ENCODE results near the gene PTPN6.
"Not testable (repeated sequence)": the region's sequence is repeated elsewhere in the genome, so short reads cannot be mapped to it uniquely, and the experiment has no call there.

Gene PTPN6

DNA sequence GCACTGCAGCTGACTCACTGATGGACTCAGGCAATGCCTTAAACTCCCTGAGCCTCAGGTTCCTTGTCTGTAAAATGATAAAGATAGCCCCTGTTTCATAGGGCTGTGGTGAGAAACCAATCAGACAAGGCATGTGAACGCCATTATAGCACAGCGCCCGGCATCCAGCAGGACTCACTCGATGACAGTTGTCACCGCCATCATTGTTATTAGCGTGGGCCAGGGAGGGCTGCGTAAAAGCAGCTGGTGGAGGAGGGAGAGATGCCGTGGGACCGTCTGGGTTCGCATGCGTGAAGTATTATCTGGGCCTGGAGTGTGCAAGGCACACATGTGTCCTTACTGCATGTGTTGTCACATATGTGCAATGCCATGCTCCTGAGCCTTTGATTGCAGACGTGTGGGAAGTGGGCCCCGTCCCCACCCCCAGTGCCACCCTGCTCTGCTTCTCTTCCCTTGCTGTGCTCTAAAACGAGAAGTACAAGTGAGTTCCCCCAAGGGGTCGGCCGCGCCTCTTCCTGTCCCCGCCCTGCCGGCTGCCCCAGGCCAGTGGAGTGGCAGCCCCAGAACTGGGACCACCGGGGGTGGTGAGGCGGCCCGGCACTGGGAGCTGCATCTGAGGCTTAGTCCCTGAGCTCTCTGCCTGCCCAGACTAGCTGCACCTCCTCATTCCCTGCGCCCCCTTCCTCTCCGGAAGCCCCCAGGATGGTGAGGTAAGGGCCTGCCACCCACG, at the start of gene PTPN6:
Gene PTPN6 (plus strand): TSS at position 546 of the 730 bp plus-strand sequence. CDS start 157 bp downstream, at position 703.
- no peak for DNase-seq

DNA sequence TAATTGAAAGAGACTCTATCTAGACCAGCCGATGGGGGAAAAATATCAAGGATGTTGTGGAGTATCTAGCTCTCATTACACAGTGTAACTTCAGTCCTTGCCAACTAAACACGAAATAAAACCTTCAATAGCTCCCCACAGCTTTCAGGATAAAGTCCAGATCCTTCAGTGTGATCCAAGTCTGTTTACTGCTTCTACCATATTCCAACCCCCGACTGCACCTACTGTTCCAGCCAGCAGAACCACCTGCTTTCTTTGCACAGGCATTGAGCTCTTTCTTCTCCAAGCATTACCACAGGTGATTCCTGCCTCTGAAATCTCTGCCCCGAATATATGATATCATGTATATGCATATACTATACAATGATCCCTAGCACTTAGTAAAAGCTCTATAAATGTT, 48.7 kb upstream of the PTPN6 start:
- DNase-seq: peak; percentile 77

DNA sequence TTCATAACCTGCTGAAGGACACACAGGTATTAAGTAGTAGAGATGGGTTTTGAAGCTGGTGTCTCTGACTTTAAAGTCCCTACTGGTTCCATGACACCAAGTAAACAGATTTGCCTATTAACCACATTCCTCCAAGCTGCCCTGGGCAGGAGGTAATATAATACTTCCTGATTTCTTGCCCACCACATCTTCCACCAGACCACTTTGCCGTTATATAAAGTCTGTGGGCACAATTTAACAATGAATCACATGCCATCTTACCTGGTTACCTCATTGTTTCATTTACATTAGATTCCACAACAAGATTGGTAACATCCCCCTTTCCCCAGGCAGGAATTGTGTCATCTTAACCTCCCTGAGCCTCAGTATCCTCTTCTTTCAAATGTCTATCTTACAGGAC, 47.4 kb upstream of the PTPN6 start:
- DNase-seq: no peak

DNA sequence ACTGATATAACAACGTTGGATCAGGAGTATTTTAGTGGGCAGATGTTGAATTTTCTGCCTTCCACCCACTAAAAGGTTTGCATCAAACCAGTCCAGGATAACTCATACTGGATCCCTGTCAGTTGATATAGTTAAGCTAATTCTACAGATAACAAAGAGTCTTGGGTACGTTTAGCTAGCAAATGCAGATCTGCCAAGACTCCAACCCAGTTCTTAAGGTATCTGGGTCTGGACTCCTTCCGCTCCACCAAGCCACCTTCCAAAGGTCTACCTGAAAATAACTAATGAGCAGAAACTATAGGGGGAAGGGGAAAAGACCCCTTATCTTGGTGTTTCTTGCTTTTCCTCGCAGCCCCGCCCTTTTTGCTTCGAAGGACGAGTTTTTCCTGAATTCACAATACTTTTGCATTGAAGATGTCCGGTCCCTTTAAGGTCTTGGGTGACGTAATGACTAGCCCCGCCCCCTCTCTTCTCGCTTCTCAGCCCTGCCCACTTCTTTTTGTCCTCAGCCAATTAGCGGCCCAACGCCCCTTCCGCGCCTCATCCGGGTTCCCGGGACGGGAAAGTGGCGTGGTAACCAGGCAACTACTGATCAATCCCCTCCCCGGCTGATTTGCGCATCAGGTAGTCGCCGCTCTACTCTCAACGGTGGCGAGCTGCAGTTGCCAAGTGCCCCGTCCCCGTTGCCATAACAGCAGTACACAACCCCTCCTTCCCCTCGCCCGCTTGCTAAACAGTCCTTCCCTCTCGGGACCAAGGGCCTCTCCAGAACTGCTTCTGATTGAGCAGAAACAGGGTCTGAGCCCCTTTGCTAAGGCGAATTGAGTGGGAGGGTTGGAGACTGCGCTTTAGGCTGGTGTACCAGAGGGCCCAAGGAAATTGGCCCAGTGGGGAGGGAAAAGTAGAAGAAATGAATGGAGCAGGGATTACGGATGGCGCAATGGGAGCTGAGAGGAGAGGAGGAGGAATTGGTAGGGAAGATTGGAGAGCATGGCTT, 46.6 kb upstream of the PTPN6 start, which contains the start of gene LRRC23:
Gene LRRC23 (plus strand): TSS at position 543 of the 997 bp plus-strand sequence. CDS start 812 bp downstream, outside the sequence.
- DNase-seq: peak; percentile 100

DNA sequence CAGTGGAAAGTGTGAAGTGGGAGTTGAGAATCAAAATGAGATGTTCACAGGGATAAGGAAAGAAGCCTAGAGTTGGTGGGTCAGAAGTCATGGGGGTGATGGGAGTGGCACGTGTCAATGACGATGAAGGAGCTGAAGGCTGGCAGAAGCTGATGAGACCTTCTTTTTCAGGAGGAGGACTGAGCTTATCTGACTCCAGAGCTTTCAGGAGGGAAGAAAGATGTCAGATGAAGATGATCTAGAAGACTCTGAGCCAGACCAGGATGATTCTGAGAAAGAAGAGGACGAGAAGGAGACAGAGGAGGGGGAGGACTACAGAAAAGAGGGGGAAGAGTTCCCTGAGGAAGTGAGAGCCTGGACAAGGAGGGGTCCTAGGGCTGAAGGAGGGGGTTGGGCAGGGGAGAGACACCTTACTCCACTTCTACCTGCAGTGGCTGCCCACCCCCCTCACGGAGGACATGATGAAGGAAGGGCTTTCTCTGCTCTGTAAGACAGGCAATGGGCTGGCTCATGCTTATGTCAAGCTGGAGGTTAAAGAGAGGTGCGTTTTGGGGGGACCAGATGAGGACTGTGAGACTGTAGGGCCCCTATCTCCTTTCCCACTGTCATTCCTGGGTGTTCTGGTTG, 45.6 kb upstream of the PTPN6 start:
- no peak for DNase-seq

DNA sequence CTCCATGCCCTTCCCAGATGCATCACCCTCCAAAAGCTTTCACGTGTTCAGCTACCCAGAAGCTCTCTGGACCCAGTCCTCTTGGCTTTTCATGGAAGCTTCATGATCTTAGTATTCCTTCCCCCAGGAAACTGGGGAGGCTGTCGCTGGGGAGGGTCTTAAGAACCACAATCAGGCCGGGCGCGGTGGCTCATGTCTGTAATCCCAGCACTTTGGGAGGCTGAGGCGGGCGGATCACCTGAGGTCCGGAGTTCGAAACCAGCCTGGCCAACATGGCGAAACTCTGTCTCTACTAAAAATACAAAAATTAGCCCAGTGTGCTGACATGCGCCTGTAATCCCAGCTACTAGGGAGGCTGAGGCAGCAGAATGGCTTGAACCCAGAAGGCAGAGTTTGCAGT, 43.0 kb upstream of the PTPN6 start:
- DNase-seq: not testable (repeated sequence)

DNA sequence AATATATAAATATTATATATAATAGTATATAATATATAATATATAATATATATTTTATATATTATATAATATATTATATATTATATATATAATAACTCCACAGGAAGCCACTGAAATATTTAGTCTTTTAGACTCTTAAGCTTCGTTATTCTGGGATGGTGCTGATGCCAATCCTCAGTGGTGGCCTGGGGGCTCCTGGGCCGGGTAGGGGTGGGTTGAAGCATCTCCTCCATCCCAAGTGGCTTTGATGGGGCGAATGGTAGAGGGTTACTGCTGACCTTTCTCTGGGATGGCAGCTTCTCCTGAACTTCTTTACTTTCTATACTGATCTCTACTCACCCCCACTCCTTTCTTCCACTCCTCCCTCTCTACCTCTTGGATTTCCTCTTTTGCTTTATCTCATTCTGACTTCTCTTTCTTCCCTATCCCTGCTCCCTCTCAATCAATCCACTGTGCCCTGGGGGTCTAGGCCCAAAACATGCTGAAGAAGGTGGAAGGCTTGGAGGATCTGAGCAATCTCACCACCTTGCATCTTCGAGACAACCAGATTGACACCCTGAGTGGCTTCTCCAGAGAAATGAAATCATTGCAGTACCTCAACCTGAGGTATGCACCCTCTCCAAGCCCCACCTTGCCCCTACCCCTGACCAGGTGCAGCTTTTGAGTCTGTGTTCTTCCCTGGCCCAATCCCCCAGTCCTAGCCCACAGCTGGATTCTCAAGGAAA, 41.6 kb upstream of the PTPN6 start:
- DNase-seq: no peak

DNA sequence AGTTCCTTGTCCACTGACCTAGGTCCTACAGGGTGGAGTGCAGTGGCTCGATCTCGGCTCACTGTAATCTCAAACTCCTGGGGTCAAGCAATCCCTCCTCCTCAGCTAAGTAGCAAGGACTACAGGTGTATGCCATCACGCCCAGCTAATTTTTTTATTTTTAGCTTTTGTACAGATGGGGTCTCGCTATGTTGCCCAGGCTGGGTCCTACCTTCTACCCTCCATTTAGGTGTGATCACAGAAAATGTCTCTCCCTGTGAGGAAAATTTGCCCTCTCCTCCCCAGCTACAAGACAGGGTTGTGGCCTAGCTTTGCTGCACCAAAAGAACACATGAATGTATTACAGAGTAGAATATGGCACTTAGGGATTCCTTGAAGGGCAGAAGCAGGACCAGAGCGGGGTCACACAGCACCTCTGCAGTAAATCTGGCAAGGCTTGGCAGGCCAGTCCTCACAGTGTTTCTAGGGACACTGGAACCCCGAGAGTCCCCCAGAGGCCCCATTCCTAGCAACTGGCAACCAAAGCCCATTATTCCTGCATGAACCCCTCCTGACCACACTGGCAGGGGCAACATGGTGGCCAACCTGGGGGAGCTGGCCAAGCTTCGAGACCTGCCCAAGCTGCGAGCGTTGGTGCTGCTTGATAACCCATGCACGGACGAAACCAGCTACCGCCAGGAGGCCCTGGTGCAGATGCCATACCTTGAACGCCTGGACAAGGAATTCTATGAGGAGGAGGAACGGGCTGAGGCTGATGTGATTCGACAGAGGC, 38.8 kb upstream of the PTPN6 start:
- DNase-seq: no peak

DNA sequence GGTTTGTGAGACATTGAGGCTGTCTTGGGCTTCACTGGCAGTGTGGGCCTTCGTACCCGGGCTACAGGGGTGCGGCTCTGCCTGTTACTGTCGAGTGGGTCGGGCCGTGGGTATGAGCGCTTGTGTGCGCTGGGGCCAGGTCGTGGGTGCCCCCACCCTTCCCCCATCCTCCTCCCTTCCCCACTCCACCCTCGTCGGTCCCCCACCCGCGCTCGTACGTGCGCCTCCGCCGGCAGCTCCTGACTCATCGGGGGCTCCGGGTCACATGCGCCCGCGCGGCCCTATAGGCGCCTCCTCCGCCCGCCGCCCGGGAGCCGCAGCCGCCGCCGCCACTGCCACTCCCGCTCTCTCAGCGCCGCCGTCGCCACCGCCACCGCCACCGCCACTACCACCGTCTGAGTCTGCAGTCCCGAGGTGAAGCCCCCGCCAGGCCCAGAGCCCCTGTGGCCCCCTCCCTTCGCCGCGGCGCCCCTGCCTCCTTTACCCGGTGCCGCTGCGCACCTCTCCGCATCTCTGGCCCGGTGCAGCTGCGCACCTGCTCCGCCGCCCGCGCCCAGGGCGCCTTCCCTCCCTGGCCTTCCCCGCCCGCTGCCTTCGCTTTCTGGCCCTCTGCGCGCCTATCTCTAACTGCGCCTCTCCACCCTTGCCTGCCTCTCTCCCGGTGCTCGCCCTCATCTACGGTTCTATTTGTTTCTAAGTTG, 36.8 kb upstream of the PTPN6 start, which contains the start of gene ENO2:
Gene ENO2 (plus strand): TSS at position 335 of the 701 bp plus-strand sequence. CDS start 1,253 bp downstream, outside the sequence.
- DNase-seq: peak; percentile 79

DNA sequence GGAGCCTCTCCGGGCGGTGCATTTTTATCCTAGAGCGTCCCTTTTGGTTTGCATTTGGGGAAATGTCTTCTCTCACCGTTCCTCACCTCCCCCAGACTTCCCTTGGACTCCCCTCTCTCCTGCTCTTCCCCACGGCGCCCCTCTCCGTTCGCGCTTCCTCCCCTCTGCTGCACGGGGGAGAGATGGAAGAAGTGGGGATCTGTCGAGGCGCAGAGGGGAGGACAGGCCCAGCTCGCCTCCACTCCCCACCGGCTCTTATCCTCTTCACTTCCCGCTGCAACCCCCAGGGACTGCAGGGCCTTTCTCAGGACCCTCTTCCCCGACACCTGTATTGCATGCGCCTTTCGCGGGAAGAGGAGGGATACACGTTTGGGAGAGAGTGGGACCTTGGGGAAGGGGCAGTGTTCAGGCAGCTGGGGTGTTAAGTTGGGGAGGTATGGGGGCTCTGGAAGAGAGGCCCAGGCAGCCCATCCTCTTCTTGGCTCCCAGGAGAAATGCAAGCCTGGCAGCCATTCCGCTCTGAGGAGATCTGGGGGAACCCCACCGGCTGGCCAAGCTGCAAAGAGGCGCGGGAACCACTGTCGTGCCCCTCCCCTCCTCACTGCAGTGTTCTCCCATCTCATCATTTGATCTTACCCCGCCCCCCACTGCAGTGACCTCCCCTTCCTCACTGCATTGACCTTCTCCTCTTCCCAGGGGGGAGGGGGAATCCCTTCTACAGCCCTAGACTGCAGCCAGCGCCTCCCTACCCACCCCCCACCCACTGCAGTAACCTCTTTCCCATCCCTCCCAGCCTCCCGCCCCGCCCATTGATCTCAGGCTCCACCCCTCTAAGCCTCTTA, 36.0 kb upstream of the PTPN6 start:
- DNase-seq: peak; percentile 99

DNA sequence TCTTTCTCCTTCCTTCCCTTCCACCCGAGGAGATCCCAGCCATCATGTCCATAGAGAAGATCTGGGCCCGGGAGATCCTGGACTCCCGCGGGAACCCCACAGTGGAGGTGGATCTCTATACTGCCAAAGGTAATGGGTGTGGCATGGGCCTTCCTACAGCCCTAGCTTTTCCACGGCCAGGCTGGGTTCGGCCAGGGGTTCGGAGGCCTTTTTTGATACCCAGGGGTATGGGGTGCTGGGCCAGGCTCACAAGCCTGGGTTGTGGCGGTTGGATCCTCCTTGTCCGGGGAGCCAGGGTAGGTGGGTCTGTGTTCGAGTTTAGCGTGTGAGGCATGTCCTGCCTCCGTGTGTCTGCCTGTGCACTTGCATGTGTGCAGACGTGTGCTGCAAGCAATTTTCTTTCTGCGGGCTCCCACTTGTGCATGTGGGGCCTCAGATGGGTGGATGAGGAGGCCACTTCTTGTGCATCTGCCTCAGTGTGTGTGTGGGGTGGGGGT, 35.3 kb upstream of the PTPN6 start:
- no peak for DNase-seq

DNA sequence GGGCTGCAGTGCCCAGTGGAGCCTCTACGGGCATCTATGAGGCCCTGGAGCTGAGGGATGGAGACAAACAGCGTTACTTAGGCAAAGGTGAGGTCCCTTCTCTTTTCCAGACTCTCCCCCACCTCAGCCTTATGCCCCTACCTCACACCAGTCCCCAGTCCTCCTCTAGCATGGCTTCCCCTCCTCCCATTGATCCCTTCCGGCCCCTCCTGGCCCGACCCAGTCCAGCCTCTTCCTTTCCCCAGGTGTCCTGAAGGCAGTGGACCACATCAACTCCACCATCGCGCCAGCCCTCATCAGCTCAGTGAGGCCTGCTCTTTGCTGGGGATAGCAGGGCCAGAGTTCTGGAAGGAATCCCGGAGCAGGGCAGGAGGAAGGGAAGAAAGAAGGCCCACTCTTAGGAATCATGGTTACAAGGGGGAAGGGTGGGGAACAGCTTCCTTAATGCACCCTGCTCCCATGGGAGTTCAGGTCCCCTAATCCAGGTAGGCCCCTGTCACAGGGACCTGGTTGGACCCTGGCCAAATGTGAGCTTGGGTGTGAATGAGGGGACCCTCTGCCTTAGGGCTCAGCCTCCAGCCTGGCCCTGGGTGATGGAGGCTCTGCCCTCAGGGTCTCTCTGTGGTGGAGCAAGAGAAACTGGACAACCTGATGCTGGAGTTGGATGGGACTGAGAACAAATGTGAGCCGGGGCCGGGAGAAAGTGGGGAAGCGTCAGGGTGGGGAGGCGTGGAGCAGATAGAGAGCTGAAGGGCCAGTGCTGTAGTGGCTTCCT, 34.5 kb upstream of the PTPN6 start:
- no peak for DNase-seq

DNA sequence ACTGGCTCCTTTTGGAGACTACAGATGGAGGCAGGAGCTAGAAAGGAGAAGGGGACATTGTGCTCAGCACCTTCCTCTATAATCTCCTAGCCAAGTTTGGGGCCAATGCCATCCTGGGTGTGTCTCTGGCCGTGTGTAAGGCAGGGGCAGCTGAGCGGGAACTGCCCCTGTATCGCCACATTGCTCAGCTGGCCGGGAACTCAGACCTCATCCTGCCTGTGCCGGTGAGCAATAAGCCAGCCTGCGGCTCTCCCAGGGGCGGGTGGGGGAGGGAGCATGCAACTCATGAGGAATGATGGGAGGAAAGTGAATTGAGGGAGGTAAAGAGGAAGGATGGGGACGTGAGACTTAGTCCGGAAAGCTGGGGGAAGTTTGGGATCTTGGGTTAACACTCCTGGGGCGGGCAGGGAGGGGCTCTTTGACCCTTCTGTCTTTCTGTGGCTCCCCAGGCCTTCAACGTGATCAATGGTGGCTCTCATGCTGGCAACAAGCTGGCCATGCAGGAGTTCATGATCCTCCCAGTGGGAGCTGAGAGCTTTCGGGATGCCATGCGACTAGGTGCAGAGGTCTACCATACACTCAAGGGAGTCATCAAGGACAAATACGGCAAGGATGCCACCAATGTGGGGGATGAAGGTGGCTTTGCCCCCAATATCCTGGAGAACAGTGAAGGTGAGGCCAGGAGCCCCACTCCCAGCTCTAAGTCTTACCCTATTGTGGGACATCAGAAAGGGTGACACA, 33.5 kb upstream of the PTPN6 start:
- no peak for DNase-seq

DNA sequence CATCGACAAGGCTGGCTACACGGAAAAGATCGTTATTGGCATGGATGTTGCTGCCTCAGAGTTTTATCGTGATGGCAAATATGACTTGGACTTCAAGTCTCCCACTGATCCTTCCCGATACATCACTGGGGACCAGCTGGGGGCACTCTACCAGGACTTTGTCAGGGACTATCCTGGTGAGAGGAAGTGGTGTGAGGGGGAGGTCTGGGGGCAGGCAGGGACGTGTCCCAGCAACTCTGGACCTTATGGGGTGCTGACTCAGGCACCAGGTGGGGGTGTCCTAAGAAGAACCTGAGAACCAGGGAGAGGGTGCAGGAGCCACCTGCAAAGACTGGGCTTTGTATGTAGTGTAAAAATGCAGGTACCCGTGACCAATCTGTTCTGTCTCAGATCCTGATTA, 31.6 kb upstream of the PTPN6 start:
- DNase-seq: no peak

DNA sequence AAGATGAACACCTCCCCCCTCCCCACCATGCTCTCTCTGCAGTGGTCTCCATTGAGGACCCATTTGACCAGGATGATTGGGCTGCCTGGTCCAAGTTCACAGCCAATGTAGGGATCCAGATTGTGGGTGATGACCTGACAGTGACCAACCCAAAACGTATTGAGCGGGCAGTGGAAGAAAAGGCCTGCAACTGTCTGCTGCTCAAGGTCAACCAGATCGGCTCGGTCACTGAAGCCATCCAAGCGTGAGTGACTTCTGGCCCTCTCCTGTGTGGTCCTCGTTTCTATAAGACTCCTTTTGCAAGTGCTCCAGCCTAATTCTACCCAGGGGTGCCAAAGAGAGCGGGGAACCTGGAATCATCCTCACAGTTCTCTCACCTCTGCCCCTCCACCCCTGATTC, 29.6 kb upstream of the PTPN6 start:
- DNase-seq: no peak

DNA sequence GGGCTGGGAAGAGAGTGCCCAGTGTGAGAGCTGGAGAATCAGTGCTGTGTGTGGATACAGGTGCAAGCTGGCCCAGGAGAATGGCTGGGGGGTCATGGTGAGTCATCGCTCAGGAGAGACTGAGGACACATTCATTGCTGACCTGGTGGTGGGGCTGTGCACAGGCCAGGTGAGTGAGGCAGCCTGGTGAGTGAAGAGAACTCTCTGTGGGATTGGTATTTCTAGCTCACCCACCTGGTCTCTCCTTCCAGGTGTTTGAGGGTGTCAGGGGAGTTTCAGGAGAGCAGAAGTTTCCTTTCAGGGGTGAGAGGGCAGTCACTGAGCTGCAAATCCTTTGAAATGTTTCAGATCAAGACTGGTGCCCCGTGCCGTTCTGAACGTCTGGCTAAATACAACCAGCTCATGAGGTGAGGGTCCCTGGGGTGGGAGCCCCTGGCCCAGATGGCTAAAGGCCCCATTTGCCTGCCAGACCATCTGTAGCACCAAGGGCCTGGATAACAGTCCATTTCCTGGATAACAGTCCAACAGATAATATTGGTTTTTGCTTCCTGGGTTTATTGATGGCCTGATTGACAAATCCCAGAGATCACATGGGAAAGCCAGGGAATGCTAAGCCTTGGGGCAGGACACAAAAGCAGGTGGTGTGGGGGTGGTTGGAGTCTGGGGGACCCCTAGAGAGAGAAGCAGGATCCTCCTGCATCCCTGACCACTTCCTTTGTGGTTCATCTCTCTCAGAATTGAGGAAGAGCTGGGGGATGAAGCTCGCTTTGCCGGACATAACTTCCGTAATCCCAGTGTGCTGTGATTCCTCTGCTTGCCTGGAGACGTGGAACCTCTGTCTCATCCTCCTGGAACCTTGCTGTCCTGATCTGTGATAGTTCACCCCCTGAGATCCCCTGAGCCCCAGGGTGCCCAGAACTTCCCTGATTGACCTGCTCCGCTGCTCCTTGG, 28.9 kb upstream of the PTPN6 start:
- no peak for DNase-seq

Data from NCI-H82 (cell line).